NB4 (cell line): ENCODE results near the gene LYVE1.

Experiments used
- POLR2A ChIP-seq: IDR thresholded peaks from 2 replicates; pipeline ENCODE4 v1.6.1; 2011; ENCODE audit warnings: mild to moderate bottlenecking; ENCODE audit not compliant: insufficient read length; ENCODE audit errors: extremely low read depth
- TF ChIP-seq, protein P1 (sequence below): IDR thresholded peaks from one replicate; pipeline ENCODE4 v1.5.1; 2012; ENCODE audit warnings: low read depth, low read length

GRCh38 chr11:10587388-10587787, 18.9 kb upstream of the LYVE1 start:
- TF ChIP-seq POLR2A = no peak
- TF ChIP-seq, protein P1, sequence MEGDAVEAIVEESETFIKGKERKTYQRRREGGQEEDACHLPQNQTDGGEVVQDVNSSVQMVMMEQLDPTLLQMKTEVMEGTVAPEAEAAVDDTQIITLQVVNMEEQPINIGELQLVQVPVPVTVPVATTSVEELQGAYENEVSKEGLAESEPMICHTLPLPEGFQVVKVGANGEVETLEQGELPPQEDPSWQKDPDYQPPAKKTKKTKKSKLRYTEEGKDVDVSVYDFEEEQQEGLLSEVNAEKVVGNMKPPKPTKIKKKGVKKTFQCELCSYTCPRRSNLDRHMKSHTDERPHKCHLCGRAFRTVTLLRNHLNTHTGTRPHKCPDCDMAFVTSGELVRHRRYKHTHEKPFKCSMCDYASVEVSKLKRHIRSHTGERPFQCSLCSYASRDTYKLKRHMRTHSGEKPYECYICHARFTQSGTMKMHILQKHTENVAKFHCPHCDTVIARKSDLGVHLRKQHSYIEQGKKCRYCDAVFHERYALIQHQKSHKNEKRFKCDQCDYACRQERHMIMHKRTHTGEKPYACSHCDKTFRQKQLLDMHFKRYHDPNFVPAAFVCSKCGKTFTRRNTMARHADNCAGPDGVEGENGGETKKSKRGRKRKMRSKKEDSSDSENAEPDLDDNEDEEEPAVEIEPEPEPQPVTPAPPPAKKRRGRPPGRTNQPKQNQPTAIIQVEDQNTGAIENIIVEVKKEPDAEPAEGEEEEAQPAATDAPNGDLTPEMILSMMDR = no peak
